ENCODE measurements around the gene GTF2A1.
"Not testable (repeated sequence)": the region's sequence is repeated elsewhere in the genome, so short reads cannot be mapped to it uniquely, and the experiment has no call there.

The GTF2A1 gene

GRCh38 chr14:81233615-81234014 is 12.9 kb upstream of the GTF2A1 start:
- TF ChIP-seq, protein P1, sequence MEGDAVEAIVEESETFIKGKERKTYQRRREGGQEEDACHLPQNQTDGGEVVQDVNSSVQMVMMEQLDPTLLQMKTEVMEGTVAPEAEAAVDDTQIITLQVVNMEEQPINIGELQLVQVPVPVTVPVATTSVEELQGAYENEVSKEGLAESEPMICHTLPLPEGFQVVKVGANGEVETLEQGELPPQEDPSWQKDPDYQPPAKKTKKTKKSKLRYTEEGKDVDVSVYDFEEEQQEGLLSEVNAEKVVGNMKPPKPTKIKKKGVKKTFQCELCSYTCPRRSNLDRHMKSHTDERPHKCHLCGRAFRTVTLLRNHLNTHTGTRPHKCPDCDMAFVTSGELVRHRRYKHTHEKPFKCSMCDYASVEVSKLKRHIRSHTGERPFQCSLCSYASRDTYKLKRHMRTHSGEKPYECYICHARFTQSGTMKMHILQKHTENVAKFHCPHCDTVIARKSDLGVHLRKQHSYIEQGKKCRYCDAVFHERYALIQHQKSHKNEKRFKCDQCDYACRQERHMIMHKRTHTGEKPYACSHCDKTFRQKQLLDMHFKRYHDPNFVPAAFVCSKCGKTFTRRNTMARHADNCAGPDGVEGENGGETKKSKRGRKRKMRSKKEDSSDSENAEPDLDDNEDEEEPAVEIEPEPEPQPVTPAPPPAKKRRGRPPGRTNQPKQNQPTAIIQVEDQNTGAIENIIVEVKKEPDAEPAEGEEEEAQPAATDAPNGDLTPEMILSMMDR (IDR thresholded peaks at IDR 0.05; ENCODE audit: insufficient read depth, low read depth, low read length, missing control alignments), result no peak
- H3K4me3 ChIP-seq (ENCODE audit: low read length), result no peak overlapping the region
- no peak for DNase-seq (ENCODE audit: low read depth)

DNA sequence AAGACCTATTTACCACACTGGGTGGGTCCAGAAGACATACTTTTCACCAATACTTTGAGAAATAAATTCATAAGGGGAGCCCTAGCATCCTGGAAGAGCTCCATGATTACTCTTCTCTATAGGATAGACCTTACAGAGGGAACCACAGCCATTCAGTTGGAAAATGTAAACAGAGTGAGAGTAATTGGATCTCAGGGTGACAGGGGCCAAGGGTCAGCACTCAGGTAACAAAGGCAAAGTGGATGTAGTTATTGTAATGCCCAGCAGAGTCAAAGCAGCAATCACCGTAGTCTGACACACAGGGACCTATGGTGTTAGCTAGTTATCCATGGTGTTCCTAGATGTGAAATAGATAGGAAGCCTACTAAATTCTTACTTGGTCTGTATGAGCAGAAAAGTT is 10.8 kb upstream of the GTF2A1 start:
- DNase-seq (ENCODE audit: low read depth), result no peak
- TF ChIP-seq, protein P1 (IDR thresholded peaks at IDR 0.05; ENCODE audit: insufficient read depth, low read depth, low read length, missing control alignments), result no peak
- no peak overlapping the region for H3K4me3 ChIP-seq (ENCODE audit: low read length)

DNA sequence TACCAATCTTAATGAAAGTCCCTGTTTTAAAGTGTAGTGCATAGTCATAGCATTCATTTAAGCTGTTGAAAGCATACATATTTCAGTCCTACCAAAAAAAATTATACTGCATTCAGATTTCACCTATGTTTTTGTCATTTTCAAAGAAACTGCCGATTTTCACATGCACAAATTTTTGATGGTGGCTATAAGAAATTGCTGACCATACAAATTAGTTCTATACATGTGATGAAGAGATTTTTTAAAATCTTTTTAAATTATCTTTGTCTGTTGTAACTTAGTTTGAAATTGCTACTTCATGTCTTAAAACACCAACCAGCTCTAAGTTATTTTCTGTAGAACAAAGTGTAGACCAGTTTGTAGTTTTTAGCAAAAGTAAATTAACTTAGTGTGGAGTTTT is 3.5 kb upstream of the GTF2A1 start:
- no peak overlapping the region for H3K4me3 ChIP-seq (ENCODE audit: low read length)
- DNase-seq (ENCODE audit: low read depth), result no peak
- TF ChIP-seq, protein P1 (IDR thresholded peaks at IDR 0.05; ENCODE audit: insufficient read depth, low read depth, low read length, missing control alignments), result no peak

- not testable (repeated sequence) for DNase-seq (ENCODE audit: low read depth); H3K4me3 ChIP-seq (ENCODE audit: low read length)
These were observed 3.0 kb upstream of the GTF2A1 start for GRCh38 chr14:81223788-81224187.

GRCh38 chr14:81222691-81223090 is 1.9 kb upstream of the GTF2A1 start:
- no peak for DNase-seq (ENCODE audit: low read depth)
- TF ChIP-seq, protein P1 (IDR thresholded peaks at IDR 0.05; ENCODE audit: insufficient read depth, low read depth, low read length, missing control alignments), result no peak

GRCh38 chr14:81222126-81222525 is 1.4 kb upstream of the GTF2A1 start:
- no peak for DNase-seq (ENCODE audit: low read depth)
- H3K4me3 ChIP-seq (ENCODE audit: low read length), result no peak overlapping the region
- TF ChIP-seq, protein P1 (IDR thresholded peaks at IDR 0.05; ENCODE audit: insufficient read depth, low read depth, low read length, missing control alignments), result no peak

More at GRCh38 chr14:81222691-81223090, 1.9 kb upstream of the GTF2A1 start:
- H3K4me3 ChIP-seq (ENCODE audit: low read length), result no peak overlapping the region

DNA sequence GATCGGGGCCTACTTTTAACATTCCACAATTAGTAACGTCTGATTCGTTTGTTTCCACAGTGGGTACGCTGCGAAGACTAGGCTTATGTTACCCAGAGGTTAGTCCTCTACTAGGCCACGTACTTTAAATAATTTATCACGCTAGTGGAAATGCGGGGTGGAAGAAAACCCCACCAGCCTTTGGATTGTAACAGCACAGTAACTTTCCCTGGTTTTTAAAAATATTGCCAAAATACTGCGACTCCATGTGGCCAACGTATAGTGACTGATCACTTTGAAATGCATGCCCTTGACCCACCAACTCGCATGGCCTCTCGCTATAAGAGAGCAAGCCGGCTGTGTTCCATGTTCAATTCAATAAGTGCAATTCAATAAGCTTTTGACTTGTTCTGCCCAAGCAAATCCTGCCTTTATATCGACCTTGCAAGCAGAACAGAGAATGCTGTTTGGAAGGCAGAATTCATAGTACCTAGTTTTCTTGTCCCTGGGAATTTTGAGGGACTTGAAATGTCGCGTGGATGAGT is 882 bp upstream of the GTF2A1 start:
- H3K4me3 ChIP-seq (ENCODE audit: low read length), result peak overlapping the region; percentile 80
- DNase-seq (ENCODE audit: low read depth), result no peak
- TF ChIP-seq, protein P1 (IDR thresholded peaks at IDR 0.05; ENCODE audit: insufficient read depth, low read depth, low read length, missing control alignments), result no peak

GRCh38 chr14:81220580-81220829 is 254 bp downstream of the GTF2A1 start:
- no peak for DNase-seq (ENCODE audit: low read depth)

More at GRCh38 chr14:81220580-81220829, 254 bp downstream of the GTF2A1 start:
- TF ChIP-seq, protein P1 (IDR thresholded peaks at IDR 0.05; ENCODE audit: insufficient read depth, low read depth, low read length, missing control alignments), result no peak
- peak overlapping the region; percentile 85 for H3K4me3 ChIP-seq (ENCODE audit: low read length)
